HG03280 (cell line): ENCODE data around the gene INIP.
"Not testable (repeated sequence)": the region's sequence is repeated elsewhere in the genome, so short reads cannot be mapped to it uniquely, and the experiment has no call there.

ENCODE experiments used
- ATAC-seq: cut with Tn5 transposase; IDR thresholded peaks from one replicate; pipeline ENCODE4 v1.9.1; 2021; ENCODE audit warnings: mild to moderate bottlenecking, moderate library complexity; ENCODE audit not compliant: unreplicated experiment

Gene INIP

DNA sequence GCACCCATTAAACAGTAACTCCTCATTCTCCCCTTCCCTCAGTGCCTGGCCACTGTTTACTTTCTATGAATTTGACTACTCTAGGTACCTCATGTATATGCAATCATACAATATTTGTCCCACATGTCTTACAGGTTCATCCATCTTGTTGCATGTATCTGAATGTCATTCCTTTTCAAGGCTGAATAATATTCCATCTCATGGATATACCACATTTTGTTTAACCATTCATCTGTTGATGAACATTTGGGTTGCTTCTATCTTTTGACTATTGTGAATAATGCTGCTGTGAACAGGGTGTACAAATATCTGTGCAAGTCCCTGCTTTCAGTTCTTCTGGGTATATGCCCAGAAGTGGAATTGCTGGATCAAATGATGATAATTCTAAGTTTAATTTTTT lies 40.9 kb downstream of the INIP start:
- no peak for ATAC-seq

DNA sequence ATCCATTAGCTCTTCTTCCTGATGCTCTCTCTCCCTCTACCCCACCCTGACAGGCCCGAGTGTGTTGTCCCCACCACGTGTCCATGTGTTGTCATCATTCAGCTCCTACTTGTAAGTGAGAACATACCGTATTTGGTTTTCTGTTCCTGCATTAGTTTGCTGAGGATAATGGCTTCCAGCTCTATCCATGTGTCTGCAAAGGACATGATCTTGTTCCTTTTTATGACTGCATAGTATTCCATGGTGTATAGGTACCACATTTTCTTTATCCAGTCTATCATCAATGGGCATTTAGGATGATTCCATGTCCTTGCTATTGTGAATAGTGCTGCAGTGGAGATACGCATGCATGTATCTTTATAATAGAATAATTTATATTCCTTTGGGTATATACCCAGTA lies 44.7 kb downstream of the INIP start:
- ATAC-seq, result not testable (repeated sequence)

DNA sequence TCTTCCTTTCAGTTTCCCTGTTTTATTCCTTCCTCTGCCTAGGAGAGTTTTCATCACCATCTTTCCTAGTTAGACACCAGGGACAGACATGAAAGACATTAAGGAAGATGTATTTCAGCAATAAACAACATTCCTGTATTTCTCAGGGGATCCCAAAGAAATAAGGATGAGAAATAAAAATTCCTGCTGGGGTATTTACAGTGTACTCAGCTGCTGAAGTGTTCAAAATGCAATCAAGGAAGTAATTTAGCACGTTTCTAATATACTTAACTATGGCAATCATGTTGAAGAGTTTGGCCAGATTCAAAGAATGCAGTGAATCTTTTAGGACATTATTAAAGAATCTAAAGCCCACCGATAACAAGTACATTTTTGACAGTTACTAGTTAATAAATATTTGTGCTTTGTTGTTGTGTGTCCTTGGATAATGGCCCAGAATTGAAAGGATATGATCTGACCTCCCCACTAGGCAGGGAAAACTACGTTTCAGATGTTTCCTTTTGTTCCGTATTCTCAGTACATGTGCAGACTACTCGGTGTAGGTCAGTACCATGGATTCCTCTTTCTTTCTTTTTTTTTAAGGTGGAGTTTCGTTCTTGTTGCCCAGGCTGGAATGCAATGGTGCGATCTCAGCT lies 46.8 kb downstream of the INIP start:
- ATAC-seq, result no peak

DNA sequence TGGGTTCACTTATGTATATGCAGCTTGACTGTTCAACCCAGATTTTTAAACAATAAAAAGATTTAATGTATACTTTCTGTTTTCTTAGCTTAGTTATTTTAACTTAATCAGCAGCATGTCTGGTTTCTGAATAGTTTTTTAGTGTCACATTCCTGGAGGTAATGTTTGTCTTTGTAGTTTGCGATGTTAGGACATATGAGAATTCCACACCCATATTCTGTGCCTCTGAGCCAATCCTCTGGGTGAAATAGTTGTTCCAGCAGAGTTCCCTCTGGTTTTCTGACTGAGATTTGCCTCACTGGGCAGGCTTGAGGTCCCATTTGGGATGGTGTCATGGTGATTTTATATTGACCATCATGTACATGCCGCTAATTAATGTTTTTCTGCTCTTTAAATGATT lies 48.6 kb downstream of the INIP start:
- no peak for ATAC-seq

DNA sequence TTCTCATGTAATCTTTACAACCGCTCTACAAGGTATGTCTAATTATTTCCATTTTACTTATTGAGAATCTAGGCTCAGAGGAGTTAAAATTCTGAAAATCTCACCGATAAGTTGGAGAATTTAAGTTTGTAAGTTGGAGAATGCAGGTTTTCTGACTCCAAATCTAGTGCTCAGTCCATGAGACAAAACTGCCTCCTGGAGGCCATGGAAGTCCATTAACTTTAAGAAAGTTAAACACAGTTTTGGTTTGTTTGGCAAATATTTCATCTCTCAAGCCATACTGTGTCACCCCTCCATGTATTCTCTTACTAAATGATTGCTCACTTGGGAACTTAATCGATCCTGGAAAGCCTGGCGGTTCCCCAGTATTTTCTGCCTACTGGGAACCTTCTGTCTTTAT lies 52.6 kb downstream of the INIP start:
- no peak for ATAC-seq

DNA sequence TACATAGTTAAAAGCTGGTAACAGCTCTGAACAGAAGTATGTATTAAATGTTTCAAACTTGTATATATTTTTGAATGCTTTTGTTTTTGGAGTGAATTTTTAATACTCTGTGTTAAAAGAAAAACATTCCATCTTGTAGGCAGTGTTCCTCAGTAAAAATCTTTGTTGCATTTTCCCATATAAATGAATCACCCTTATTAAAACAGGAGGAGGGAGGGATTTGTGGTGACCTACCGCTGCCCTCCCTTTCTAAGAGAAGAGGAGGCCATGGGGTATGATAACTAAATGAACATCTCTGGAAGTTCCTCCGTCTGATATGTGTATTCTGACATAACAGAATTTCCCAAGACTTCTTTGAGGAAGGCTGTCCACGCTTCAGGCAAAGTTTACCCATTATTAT lies 53.4 kb downstream of the INIP start:
- ATAC-seq, result no peak

DNA sequence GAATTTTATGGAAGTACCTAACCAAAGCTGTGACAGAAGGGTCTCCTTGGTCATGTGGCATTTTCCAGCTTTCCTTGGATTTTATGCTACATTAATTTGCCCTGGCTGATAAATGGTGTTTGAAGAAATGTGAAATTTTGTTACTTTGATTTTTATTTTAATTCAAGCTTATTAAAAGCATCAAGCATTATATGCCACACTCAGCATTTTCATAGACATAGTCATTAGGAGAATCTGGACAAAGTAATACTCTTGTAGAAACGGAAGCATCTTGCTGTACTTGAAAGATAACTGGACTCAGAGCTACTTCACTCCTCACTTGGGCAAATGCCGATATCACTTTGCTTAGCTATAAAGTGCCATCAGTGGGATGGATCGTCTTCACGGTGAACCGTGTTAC lies 54.2 kb downstream of the INIP start:
- no peak for ATAC-seq

DNA sequence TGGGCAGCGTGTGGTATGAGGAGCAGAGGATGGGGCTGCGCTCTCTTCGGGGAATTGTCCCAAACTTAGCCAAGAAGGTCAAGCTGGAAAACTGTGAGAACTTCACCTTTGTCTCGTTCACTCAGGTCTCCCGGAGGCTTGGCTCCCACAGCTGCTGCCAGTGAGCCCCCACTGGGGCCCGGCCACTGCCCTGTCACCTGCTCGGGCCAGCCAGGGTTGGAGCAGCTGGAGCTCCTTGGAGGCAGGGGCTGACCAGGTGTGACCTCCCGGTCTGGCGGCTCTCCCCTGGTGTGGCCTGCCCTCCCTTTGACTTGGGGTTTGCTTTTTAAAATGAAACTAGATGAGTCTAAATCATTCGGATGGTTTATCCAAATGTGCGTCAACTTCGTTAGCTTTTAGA lies 58.0 kb downstream of the INIP start:
- ATAC-seq, result no peak

DNA sequence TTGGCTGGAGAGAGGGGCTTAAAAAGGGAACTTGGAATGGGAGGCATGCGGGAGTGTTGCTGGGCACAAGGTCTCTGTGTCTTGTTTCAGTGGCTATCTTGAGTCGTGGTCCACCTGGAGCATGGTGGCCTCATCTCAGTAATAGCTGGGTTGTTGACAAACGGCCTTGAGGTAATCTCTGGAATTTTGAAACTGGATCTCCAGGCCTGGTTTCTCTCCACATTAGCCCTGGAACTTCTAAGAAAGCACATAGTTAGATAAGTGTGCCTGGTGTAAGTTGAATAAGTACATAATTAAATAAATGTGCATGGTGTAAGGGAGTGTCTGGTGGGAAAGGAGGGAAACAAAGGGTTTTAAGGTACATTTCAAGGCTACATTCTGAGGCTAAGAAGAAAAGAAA lies 62.2 kb downstream of the INIP start:
- ATAC-seq, result no peak

DNA sequence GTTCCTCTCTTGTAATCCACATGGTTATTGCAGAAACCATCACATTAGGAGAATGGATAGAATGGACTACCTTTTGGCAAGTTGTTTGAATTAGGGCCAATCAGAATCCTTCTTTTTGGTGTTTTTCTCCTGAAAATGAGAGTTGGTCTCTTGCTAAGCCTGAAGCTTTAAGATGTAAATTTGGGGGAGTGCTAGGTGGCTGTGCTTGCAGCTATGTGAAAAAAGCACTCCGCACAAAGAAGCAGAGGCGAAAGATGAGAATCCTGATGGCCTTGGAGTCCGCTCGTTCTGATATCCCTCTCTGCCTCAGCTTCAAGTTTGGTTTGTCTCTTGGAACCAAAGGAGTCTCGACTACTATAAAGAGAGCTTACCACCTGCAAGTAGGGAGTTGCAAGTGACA lies 63.6 kb downstream of the INIP start:
- no peak for ATAC-seq

DNA sequence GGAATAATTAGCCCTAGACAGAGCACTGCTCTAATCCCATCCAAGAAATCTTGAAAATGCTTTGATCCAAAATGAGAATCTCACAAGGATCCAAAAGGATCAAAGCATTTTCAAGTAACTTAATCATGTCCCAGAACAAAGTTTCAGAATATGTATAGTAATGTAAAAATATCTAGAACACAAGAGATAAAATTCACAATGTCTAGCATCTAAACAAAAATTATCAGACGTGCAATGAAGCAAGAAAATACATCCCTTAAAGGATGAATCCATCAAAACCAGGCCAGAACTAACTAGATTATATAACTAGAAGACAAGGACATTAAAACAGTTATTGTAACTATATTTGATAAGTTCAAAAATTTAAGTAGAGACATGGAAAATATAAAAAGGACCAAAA lies 69.3 kb downstream of the INIP start:
- ATAC-seq, result no peak

DNA sequence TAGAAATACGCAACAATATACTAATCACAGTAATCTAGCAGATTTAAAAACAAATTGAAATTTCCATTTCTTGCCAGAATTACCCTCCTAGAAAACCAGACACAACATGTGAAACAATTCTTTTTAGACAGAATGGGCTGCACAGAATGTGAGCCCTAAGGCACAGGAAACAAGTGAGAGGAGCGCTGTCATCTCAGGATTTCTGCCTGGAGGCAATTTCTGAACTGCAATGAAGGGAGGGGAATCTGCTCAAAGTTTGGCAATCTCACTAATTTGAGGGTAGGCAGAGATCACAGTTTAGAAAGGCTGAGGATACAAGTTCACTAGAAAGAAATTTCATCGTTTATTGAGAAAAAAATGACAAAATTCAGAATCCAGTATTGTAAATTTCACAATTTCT lies 70.3 kb downstream of the INIP start:
- ATAC-seq, result no peak

DNA sequence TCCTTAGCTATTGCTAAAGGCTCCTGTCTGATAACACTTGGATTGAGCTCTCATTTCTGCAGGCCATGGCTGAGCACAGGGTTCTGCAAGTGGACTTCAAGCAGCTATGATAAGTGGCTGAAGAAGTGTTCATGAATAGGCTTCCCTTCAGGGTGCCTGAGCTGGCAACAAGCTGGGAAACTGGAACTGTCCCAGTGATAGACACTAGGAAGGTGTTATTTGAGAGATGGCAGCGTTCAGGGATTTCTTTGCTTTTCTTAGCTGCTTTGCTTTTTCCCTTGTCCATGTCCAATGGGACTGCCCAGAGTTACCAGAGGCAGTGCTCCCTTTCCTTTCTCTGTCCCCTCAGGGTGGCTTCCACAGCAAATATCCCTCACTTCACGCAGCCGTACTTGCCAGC lies 75.8 kb downstream of the INIP start:
- no peak for ATAC-seq

DNA sequence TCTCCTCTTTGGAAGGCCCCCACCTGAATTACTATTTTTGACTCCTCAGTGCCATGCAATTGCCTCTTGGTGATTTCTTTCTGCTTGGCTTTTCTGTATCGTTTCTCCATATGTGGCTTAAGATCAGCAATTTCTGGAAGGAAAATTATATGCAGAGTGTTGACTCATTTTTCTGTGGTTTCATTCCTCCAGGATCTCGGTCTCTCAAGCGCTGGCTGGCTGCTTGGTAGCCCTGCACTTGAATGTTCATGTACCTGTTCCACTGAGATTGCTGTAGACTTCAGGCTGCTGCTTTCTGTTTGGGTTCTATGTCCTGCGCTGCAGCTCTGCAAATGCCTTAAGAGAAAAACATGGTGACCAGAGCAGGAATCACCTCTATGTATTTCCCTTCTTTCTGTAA lies 77.6 kb downstream of the INIP start:
- ATAC-seq, result no peak
